Measurements from ENCODE around the gene CATSPER3. TPM values are rescaled to one million over a fixed set of nuclear protein-coding genes. Genes with fewer than 3 reads are reported as not detected.
"Not testable (repeated sequence)": the region's sequence is repeated elsewhere in the genome, so short reads cannot be mapped to it uniquely, and the experiment has no call there.

CATSPER3 gene
- total and polyA plus RNA-seq, 2 donors (not counting 1 experiment from before 2014, with no cell fraction given): 0.12 to 0.17 TPM

GRCh38 chr5:134997015-134997414, 29.3 kb downstream of the CATSPER3 start:
- TF ChIP-seq EZH2 (IDR thresholded peaks at IDR 0.05; ENCODE audit: low read length, missing control alignments): no peak
- no peak for TF ChIP-seq CTCF (conservative IDR thresholded peaks at IDR 0.05 in 1 of 2, IDR thresholded peaks at IDR 0.05 in 1 of 2; ENCODE audit: low read depth in 1 of 2, low read length in 2 of 2)
- no peaks in the 10 kb centered on the region for H3K36me3 ChIP-seq (ENCODE audit: control insufficient read depth, insufficient read depth, low read length)
- H3K4me1 ChIP-seq (ENCODE audit: control insufficient read depth, extremely low read depth, insufficient read depth, low read length): no peaks in the 10 kb centered on the region
- no peaks in the 10 kb centered on the region for H3K9me3 ChIP-seq (ENCODE audit: control insufficient read depth, insufficient read depth, low read depth, low read length)
- H2AFZ ChIP-seq (ENCODE audit: low read length): no peak overlapping the region
- no peaks in the 10 kb centered on the region for H3K79me2 ChIP-seq (ENCODE audit: control insufficient read depth, insufficient read depth, low read length)
- no peak overlapping the region for H3K4me3 ChIP-seq (replicated peaks in 1 of 4; ENCODE audit: control extremely low read depth in 1 of 4, insufficient read depth in 1 of 4, low read depth in 3 of 4, low read length in 4 of 4)
- H3K4me2 ChIP-seq (ENCODE audit: extremely low read depth, insufficient read depth, low read length): no peak overlapping the region
- H3K9ac ChIP-seq (ENCODE audit: insufficient read depth, low read length): no peak overlapping the region
- no peaks in the 10 kb centered on the region for H3K27me3 ChIP-seq (ENCODE audit: control insufficient read depth, insufficient read depth, low read length)
- H3K27ac ChIP-seq (ENCODE audit: insufficient read depth, low read length): no peak overlapping the region
- H4K20me1 ChIP-seq (ENCODE audit: control insufficient read depth, extremely low read depth, insufficient read depth, low read length): no peaks in the 10 kb centered on the region
- DNase-seq (ENCODE audit: low read depth in 2 of 2): no peak

- H3K4me3 ChIP-seq (replicated peaks in 1 of 4; ENCODE audit: control extremely low read depth in 1 of 4, insufficient read depth in 1 of 4, low read depth in 3 of 4, low read length in 4 of 4); H3K9me3 ChIP-seq (ENCODE audit: control insufficient read depth, insufficient read depth, low read depth, low read length); H4K20me1 ChIP-seq (ENCODE audit: control insufficient read depth, extremely low read depth, insufficient read depth, low read length); H3K9ac ChIP-seq (ENCODE audit: insufficient read depth, low read length); DNase-seq (ENCODE audit: low read depth in 2 of 2); H3K4me2 ChIP-seq (ENCODE audit: extremely low read depth, insufficient read depth, low read length); H3K36me3 ChIP-seq (ENCODE audit: control insufficient read depth, insufficient read depth, low read length); H2AFZ ChIP-seq (ENCODE audit: low read length); H3K4me1 ChIP-seq (ENCODE audit: control insufficient read depth, extremely low read depth, insufficient read depth, low read length); H3K27ac ChIP-seq (ENCODE audit: insufficient read depth, low read length); H3K79me2 ChIP-seq (ENCODE audit: control insufficient read depth, insufficient read depth, low read length); H3K27me3 ChIP-seq (ENCODE audit: control insufficient read depth, insufficient read depth, low read length): not testable (repeated sequence)
Measured at GRCh38 chr5:134998068-134998467, 30.4 kb downstream of the CATSPER3 start.

- H3K27me3 ChIP-seq (ENCODE audit: control insufficient read depth, insufficient read depth, low read length): no peaks in the 10 kb centered on the region
- no peaks in the 10 kb centered on the region for H3K9me3 ChIP-seq (ENCODE audit: control insufficient read depth, insufficient read depth, low read depth, low read length)
- H3K4me2 ChIP-seq (ENCODE audit: extremely low read depth, insufficient read depth, low read length): no peak overlapping the region
- H3K4me3 ChIP-seq (replicated peaks in 1 of 4; ENCODE audit: control extremely low read depth in 1 of 4, insufficient read depth in 1 of 4, low read depth in 3 of 4, low read length in 4 of 4): no peak overlapping the region
- TF ChIP-seq CTCF (conservative IDR thresholded peaks at IDR 0.05 in 1 of 2, IDR thresholded peaks at IDR 0.05 in 1 of 2; ENCODE audit: low read depth in 1 of 2, low read length in 2 of 2) (no peak), EZH2 (IDR thresholded peaks at IDR 0.05; ENCODE audit: low read length, missing control alignments) (no peak)
- H3K36me3 ChIP-seq (ENCODE audit: control insufficient read depth, insufficient read depth, low read length): no peaks in the 10 kb centered on the region
- DNase-seq (ENCODE audit: low read depth in 2 of 2): no peak
- H2AFZ ChIP-seq (ENCODE audit: low read length): no peak overlapping the region
- H4K20me1 ChIP-seq (ENCODE audit: control insufficient read depth, extremely low read depth, insufficient read depth, low read length): no peaks in the 10 kb centered on the region
- no peak overlapping the region for H3K9ac ChIP-seq (ENCODE audit: insufficient read depth, low read length)
- H3K4me1 ChIP-seq (ENCODE audit: control insufficient read depth, extremely low read depth, insufficient read depth, low read length): no peaks in the 10 kb centered on the region
- no peak overlapping the region for H3K27ac ChIP-seq (ENCODE audit: insufficient read depth, low read length)
- no peaks in the 10 kb centered on the region for H3K79me2 ChIP-seq (ENCODE audit: control insufficient read depth, insufficient read depth, low read length)
Measured at GRCh38 chr5:135004376-135004775, 36.7 kb downstream of the CATSPER3 start.

Measured in fibroblast of lung (primary cell).